GM21367 (cell line): Measurements from ENCODE around the gene GK.
"Not testable (repeated sequence)": the region's sequence is repeated elsewhere in the genome, so short reads cannot be mapped to it uniquely, and the experiment has no call there.

ENCODE experiments used
- ATAC-seq: cut with Tn5 transposase; IDR thresholded peaks from one replicate; pipeline ENCODE4 v1.9.1; 2021; ENCODE audit not compliant: unreplicated experiment

Gene GK

DNA sequence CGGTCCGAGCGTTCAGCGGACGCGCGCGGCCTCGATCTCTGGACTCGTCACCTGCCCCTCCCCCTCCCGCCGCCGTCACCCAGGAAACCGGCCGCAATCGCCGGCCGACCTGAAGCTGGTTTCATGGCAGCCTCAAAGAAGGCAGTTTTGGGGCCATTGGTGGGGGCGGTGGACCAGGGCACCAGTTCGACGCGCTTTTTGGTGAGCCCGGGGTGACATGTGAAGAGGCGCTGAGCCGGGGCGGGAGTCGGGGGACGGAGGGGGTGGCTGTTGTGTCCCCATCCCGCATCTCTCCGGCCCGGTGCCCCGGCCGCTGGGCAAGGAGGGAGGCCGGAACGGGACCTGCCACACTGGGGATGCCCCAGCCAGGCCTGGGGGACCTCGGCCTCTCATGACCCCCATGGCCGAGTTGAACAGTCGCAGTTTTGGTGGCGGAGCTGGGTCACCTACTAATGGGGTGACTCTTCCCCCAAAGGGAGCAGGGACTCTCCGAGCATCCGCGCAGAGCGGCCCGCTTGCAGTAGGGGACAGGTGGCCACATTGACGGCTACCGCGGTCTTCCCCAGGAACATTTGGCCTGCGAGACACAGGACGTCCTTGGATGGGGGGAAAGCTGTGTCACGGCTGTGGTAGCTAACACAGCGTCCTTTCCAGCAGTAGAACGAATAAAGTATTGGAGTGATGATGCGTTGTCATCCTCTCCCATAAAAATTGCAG lies at the start of gene GK:
Gene GK (plus strand): TSS at position 9 of the 717 bp plus-strand sequence. CDS start 115 bp downstream, at position 124.
- no peak for ATAC-seq

DNA sequence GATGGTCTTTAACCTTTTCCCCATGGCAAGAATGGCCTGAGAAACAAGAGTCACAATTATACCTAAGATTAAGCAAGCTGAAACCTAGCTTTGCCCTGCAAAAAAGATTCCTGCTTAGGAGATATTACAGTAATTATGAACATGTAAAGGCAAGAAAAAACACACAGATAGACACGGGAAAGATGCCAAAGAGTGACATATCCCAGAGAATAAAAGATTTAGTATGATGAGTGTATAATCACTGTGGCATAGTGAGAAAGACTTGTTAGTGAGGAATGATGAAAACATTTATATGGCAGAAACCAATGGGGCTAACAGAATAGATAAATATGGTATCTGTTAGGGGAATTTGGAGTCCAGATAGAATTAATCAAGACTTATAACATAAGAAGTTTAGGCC lies 46.1 kb upstream of the GK start:
- no peak for ATAC-seq

DNA sequence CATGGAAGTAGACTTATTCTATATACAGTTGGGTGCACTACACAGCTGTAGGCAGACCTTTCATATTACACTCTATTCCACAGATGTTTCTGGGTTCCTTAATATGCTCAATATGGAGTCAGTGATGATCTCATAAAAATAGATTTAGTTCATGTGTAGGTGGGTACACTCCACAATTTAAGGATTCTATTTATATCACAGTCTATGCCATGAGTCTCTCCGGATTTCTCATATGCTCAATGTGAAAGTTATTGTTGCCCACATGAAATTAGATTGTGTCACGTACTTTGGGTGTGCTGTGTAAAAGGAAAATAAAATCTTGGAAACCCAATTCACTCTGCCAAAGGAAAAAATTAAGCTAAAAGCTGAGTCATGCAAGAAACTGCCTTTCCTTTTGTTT lies 43.2 kb upstream of the GK start:
- ATAC-seq: no peak

DNA sequence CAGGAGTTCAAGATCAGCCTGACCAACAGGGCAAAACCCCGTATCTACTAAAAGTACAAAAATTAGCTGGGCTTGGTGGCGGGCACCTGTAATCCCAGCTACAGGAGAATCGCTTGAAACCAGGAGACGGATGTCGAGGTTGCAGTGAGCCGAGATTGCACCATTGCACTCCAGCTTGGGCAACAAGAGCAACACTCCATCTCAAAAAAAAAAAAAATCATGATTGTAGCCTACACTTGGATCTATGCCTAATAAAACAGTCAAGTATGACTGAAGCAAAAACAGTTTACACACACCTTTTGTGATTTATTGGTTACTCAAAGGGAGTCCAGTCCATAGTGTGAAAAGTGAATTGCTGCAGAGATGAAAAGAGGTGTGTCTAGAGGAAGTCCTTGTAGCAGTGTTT lies 41.0 kb upstream of the GK start:
- no peak for ATAC-seq

DNA sequence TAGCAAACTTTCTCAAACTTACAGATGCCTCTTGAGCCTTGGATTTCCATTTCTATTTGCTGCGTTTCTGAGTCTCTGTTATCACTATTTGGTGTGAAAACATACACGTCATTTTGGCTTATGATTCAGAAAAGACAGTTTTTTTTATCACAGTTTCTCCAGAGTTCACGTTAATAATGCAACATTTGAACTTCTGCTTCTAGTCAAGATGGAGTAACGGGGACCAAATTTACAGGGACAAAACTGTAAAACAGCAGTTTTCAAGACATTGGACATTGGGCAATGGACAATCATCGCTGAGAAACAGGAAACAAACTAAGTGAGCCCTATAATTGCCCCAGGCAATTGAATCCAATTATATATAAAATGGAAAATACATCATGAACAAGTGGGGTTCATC lies 39.5 kb upstream of the GK start:
- no peak for ATAC-seq

DNA sequence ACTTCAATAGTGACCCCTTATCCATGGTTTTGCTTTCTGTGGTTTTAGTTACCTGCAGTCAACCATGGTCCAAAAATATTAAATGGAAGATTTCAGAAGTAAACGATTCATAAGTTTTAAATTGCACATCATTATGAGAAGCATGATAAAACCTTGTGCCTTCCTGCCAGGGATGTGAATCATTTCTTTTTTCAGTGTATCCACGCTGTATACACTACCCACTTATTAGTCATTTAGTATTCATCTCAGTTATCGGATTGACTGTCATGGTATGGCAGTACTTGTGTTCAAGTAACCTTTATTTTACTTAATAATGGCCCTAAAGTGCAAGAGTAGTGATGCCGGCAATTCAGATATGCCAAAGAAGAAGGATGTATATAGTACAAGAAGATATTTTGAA lies 38.0 kb upstream of the GK start:
- ATAC-seq: no peak

DNA sequence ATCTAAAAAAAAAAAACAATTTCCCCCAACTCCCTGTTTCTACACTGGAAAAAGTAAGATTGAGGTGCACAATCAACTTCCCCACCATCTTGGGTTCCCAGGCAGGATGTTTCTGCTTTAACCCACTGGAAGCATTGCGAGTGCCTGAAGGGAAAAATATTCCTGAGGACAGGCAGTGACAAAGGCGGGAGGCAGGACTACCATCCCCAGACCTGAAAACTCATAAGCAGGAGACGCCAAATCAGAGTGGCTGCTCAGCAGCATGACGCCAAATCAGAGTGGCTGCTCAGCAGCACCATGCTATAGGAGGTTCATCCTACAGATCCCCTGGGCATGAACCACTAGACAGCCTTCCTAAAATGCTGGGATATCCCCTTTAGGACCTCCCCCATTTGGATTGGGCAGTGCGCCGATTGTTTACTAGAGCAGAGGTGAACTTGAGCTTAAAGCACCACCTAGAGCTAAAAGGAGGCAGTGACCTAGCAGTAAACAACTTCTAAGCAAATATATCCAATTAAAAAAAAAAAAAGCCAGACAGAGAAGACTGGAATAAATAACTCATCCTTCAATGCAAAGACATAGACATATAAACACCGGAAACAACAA lies 35.0 kb upstream of the GK start:
- no peak for ATAC-seq

DNA sequence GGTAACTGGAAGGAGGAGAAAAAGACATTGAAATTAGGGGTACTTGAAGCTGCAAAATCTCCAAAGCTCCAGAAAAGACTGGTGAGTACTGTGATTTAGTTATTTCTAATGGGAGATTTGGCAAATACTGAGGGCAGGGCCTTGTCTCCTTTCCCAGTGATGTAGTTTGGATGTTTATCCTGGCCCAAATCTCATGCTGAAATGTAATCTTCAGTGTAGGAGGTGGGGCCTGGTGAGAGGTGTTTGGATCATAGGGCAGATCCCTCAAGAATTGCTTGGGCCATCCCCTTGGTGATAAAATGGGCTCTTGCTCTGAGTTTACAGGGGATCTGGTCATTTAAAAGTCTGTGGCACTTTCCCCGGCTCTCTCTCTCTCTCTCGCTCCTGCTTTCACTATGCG lies 33.1 kb upstream of the GK start:
- ATAC-seq: no peak

DNA sequence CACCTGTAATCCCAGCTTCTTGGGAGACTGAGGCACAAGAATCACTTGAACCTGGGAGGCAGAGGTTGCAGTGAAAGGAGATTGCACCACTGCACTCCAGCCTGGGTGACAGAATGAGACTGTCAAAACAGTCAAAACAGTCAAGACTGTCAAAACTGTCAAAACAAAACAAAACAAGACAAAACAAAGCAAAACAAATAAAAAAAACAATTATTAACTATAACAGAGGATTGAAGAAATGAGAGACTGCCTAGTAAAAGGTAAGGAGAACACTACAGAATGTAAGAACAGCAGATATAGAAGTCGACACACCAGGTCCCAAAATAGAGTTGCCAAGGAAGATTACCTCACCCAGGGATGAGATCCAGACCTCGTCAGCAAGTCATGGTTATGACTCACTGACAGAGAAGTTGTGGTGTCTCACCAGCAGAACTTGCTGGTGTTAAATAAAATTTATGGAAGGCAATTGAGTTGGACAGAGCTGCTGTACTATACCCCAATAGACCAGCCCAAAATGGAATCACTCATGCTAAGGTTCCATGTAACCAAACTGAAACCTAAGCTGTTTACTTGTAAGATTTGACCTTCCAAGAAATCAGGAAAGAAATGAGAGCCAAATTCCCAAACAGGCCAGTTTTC lies 32.1 kb upstream of the GK start:
- ATAC-seq: no peak

DNA sequence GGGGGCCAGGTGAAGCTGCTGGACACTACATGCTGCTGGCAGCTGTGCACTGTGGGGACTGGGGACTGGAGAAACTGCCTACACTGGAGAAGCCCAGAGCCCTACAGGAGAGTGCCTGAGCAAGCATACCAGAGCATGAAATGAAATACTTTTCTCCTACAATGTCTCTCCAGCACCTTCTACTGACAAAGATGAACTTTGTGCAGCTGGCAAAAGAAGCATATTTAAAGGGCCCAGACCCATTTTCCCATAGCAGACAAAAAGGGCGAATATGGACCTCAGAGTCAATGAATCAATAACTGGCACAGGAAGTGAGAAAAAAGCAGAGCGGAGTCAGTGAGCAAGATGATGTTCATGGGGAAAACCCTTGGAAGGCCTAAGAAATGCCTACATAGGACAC lies 30.9 kb upstream of the GK start:
- no peak for ATAC-seq

DNA sequence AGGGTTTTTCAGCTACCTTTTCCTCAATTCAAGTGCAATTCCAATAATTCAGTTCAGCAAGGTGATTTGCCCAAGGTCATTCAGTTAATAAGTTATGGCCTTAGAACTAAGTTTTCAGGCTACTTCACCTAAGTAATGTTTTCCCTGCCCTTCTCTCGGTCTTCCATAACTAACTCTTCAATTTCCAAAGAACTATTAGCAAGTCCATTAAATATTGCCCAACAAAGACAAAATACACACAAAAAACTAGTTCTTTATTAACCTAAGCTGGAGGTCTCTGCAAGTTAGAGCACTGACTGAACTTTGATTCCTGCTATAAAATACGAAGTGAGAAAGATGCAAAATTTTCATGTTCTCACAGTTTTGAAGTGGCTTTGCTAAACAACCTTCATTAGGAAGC lies 26.8 kb upstream of the GK start:
- no peak for ATAC-seq

DNA sequence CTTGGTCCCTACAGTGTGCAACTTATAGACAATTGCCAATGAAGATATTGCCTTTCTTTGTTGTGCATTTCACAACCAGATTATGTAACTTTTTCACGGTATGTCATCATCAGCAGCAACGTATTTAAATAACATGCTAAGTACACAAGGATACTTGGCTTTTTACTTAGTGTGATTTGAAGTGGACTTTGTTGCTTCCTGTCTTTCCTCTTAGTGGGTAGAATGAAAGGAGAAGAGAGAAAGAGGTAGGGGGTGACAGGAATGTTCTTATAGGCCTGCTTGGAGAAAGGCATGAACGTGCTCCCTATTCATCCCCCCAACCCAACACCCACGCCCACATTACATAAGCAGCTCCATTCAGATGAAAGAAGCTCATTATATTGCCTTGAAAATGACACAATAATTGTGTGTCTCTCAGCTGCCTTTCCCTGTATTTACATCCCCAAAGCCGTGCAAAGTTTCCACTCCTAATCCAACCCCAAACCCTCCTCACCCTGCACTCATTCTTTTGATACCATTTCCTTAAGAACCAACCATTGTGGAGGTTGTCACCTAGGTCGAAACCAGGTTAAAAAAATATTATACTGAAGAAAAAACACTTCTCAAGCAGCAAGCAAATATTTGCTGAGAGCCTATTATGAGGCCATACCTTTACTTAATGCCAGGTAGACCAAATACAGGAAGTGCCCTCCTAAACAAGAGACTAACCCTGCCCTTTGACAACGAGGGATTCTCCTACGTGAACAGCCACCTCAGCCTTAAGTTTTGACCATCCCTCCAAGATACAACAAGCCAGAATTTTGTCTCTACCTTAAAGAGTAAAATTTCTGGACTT lies 25.2 kb upstream of the GK start:
- no peak for ATAC-seq

DNA sequence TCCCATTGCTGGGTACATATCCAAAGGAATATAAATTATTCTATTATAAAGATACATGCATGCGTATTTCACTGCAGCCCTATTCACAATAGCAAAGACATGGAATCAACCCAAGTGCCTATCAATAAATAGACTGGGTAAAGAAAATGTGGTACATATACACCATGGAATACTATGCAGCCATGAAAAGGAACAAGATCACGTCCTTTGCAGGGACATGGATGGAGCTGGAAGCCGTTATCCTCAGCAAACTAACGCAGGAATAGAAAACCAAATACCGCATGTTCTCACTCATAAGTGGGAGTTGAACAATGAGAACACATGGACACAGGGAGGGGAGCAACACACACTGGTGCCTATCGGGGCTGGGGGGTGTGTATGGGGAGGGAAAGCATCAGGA lies 19.2 kb upstream of the GK start:
- not testable (repeated sequence) for ATAC-seq

DNA sequence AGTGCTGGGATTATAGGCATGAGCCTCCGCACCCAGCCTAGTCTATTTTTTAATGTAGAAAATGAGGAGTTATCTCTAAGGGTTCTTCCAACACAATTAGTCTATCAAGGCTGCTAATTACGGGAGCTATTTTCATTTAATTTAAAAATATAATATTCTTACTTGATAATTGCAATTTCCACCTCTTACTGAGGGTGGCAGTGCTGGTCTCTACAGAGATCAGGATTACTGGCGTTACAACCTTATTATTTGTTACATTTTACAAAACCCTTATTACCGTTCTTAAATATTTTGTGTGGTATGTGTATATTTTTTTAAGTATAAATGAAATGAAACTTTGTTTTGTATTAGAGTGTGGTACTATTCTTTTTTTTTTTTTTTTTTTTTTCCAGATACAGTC lies 17.6 kb upstream of the GK start:
- no peak for ATAC-seq

DNA sequence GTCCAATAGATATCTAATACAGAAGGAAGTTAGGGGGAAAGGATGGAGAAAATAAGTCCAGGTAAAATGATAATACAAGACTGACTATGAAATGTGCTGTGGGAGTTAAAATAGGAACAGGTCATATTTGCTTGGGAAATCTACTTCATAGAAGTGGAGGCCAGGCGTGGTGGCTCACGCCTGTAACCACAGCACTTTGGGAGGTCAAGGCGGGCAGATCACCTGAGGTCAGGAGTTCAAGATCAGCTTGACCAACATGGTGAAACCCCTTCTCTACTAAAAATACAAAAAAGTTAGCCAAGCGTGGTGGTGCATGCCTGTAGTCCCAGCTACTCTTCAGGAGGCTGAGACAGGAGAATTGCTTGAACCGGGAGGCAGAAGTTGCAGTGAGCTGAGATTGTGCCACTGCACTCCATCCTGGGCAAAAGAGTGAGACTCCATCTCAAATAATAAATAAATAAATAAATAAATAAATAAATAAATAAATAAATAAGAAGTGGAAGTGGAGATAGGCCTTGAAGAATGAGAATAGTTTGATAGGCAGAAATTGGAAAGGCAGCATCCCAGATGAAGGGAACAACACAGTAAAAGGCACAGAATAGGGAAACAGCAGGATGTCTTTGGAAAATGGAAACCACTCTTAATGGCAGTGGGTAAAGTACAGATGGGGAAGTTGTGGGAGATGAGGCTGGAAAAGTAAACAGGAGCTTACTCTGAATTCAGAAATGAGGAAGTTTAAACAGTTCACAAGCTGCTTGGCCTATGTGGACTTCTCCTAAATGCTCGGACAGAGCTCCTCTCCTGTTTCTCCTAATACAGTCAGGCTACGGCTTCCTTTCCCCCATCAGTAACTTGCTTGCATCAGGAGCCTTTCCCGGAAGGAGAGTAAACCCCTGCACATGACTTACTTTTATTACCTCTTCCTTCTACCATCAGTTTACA lies 15.1 kb upstream of the GK start:
- no peak for ATAC-seq

DNA sequence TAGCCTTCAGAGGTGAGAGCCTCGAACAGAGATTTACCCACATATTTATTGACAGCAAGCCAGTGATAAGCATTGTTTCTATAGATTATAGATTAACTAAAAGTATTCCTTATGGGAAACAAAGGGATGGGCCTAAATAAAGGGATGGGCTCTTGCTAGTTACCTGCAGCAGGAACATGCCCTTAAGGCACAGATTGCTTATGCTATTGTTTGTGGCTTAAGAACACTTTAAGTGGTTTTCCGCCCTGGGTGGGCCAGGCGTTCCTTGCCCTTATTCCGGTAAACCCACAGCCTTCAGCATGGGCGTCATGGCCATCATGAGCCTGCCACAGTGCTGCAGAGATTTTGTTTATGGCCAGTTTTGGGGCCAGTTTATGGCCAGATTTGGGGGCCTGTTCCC lies 13.5 kb upstream of the GK start:
- ATAC-seq: not testable (repeated sequence)

DNA sequence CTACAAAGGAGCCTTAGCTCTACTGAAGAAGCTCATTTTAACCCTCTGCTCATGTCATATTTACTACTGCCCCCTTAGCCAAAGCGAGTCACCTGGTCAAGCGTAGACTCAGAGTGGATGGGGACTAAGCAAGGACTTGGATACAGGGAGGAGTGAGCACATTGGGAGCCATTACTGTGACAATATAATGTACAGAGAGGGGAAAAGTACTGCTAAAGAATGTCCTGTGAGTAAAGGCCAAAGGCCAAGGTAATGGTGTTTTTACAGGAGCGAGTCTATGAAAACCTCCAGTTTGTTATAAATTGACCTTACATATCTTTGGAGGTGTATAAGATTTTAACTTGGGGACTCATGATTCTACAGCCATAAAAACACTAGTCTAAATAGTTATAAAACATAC lies 10.6 kb upstream of the GK start:
- no peak for ATAC-seq

DNA sequence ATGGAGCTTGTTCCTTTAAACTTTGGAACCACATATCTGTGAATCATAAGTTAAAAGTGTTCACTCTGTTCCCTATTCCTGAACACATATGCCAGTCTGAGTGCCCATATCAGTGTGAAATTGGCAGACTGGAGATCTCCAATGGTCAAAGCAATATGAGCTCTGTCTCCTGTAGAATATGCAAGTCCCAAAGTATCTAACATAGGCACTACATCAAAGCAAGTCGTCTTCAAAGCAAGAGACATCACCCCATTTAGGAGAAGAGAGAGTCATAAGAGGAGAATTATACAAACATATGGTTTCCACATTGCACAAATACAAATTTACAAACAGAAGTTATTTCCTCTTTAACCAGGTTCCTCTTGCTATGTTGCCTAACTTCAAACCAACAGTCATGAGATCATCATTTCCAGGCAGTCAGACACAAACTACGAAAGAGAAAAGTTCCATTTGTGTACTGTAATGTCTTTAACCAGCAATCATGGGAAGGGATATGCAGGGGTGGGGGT lies 9.9 kb upstream of the GK start:
- ATAC-seq: no peak

DNA sequence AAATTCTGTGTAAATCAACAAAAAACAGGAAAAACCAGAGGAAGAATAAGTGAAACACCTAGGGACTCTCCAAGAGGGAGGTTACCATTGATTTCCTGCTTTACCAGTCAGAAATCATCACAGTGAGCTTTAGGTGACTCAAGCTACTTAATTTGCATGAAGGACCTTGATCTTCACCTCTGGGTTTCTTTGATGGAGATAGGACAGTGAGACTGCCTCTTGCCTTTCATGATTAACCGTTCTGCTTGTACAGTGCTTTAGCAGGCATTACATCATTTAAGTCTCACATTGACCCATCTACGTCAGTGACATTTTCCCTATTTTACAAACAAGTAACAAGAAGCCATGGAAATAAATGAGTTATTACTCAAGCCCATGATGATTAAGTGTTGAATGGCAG lies 3.4 kb upstream of the GK start:
- no peak for ATAC-seq
